HG02840 (cell line): ENCODE measurements around the gene GINS1.

Experiments used
- ATAC-seq: cut with Tn5 transposase; IDR thresholded peaks from one replicate; pipeline ENCODE4 v1.9.1; 2021; ENCODE audit warnings: mild to moderate bottlenecking, moderate library complexity, moderate number of reproducible peaks; ENCODE audit not compliant: unreplicated experiment, low FRiP score

The GINS1 gene

DNA sequence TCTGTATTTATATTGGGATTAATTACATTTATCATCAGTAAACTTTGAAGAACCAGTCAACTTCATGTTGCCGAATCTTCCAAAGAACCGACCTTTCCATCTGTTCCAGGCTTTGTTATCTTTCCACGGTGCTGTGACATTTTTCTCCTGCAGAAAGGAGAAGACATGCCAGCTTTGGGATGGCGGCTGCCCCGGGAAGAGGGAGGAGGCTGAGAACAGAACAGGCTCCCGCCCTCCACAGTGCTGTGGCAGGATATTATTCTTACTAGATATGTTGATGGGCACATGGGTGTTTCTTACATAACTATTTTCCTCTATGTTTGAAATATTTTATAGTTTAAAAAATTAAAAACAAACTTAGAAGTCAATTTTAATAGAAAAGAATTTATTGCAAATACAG is 44.9 kb downstream of the GINS1 start:
- ATAC-seq = no peak

DNA sequence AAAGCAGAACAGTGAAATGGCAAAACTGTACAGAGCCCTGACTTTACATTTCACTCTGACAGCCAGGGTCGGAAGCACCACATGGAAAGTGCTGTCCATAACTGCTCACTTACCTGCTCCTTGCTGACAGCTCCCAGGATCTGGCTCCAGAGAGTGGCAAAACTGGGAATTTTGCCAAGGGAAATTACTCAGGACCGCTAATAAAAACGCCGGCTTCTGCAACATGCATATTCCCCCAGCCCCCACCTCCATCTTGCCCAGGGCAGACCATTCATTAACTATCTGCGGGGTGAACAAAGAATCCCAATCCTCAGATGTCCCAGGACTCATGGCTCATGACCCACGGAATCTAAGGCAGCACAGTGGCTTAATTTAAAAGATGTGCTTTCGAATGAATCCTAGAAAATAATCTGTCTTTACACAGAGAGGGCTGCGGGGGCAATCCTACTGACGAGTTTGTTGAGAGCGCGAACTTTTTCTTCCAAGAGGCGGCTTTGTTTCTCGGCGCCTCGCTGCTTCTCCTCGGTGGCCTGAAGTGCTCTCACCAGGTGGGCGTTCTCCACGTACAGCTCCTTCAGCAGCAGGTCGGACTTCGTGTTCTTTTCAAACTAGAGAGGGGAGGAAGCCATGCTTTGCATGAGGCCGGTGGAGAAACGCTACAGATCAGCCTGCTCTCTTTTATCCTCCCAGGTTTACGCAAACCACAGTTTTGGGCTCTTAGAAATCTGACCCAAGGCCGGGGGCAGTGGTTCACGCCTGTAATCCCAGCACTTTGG is 45.8 kb downstream of the GINS1 start:
- no peak for ATAC-seq

DNA sequence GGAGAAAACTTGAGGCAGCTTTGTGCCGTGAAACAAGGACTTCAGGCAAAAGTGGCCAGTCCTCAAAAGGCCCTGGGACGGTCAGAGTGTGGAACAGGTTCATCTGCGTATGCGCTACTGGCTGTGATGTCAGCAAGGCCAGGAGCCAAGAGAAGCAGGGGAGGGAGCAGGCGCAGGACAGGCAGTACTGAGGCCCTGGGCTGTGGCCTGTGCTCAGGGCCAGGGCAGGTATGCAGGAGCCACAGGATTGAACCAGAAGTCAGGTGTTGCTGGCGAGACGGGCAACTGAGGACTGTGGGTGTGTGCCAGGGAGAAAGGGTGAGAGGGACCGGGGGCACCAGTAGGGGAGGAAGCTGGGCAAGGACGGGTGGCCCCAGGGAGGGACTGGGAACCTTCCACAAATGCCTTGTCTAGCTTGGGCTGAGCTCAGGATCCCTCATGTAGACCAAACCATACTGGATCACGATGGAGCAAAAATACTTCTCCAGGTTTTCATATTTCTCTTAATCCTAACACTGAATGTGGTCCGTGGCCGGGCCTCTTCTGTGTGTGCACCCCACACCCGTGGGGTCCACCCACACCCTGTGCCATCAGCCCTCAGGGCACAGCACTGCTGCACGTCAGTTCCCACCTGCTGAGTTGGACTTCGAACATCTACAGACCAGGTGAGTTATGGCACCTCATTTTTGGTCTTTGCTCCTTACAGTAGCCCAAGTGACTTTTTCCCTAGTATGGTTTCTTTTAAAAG is 46.9 kb downstream of the GINS1 start:
- no peak for ATAC-seq

DNA sequence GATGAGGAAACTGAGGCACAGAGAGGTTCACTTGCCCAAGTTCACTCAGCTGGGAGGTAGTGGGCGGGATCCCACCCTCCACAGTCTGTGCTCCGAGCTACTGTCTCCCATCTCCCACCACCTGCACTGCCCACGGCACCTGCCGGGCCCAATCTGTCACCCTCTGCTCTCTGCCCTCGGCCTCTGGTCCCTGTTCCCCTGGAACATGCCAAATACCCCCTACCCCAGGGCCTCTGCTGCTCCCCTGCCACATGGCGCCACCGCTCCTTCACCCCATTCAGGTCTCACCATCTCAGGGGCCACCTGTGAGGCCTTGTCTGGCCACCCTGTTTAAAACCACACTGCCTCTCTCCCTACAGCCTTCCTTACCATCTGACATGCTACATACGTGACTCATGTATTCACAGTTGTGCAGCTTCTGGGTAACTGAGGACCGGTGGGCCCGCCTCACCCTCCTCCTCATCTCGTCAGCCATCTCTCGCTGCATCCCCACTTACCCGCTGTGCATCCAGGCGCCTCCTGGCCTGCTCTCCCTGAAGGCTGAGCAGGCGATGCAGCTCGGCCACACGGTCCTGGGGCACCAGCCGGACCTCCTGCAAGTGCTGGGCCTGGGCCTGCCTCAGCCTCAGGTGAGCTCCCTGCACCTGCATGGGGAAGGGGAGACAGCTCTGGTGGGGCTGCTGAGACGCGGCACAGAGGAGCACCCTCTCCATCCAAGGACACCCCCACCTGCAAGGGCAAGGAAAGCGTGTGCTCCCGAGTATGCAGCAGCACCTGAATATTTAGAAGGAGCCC is 50.6 kb downstream of the GINS1 start:
- no peak for ATAC-seq

DNA sequence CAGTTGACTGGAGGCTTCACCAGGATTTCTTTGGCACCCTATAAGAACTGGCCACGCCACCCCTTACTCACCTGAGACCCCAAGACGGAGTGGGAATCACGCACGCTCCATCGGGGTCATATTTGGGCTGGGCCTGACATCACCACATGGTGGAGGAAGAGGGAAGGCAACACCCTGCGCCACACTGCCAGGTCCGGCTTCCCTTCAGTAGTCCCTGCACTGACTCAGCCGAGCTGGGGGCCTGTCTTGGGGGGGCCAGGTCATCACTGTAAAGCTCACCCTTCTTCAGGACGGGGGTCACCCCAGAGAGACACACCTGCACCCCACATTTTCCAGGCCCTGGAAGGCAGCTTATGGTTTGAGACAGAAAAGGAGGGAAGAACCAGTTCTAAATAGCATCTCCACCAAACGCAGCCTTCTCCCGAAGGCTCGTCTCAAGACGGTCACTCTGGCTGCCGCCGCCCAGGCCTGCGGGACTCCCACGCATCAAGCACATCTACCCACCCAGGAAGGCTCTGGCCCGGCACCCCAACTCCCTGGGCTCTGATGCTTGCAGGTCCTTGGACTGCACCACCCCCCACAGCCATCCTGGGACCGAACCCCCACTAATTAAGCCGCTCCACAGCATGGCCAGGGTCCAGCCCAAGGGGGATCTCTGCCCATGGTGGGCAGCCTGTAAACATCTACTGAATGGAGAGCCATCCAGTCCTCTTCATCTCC is 51.8 kb downstream of the GINS1 start:
- no peak for ATAC-seq

DNA sequence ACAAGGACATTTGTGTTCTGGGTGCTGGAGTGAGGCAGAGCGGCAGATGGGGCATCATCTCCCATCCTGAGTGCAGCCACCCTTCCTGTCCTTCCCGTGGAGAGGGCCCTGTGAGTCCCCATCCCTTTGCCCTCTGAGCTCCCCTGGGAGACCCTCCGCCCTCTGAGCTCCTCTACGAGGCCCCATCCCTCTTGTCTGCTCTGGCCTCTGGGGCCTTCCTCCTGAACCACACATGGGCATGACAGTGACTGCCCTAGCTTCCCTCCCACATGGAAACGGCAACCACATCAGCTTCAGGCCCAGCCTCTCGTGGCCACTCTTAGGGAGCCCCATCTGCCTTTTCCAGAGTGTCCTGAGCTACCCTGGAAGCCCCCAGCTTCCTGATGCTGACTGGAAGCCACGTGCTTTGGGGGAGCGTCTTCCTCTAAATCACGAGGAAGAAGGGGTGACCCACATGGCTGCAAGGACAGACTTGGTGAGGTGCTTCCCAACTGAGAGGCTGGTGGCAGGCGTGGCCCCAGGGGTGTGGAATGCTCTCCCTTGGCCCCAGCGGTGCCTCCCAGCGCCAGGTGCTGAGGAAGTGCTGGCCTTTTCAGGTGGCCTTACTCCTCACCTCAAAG is 52.6 kb downstream of the GINS1 start:
- no peak for ATAC-seq

DNA sequence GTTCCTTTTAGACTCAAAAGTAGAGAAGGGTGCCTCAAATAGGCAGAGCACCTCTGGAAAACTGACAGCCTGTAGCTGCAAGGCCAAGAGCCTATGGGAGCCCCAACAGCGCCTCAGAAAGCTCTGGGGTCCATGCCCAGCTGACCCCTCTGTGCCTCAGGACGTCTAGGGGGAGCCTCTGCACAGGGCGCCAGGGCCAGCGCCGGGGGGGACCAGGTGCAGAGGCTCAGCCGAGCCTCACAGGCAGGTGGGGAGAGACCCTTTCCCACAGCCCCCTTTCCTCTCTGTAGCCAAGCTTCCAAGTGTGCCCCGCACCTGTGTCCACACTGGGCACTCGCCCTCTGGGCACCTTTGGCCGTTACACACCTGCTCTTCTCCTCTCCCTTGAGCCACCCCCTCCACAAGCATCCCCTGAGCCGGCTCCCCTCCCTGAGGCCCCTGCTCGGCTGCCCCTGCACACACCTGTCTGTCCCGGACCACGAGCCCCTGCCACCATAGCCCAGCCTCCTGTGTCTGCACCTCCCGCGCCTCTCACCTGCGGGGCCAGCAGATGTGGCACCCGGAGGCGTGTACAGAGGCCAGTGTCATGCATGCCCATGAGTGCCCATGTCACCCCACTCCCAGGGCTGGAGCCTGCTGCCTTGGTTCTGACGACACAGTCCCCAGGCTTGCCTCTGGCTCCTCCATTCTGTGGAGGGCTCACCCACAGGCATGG is 53.2 kb downstream of the GINS1 start:
- no peak for ATAC-seq

DNA sequence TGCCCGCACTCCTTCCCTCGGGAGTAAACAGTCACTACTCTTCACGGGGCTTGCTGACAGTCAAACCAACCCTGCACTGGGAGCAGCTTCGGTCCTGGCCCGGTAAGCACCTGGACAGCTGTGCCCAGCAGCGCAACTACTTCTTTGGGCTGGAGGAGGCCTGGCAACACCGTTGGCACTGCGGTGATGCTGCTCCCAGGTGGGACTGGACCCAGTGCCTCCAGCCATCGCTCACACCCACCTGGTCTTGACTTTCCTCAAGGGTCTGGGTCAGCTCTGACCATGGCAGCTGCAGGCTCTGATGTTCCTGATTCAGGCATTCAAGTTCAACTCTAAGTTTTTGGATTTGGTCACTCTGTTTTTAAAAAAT is 53.8 kb downstream of the GINS1 start:
- ATAC-seq = no peak

DNA sequence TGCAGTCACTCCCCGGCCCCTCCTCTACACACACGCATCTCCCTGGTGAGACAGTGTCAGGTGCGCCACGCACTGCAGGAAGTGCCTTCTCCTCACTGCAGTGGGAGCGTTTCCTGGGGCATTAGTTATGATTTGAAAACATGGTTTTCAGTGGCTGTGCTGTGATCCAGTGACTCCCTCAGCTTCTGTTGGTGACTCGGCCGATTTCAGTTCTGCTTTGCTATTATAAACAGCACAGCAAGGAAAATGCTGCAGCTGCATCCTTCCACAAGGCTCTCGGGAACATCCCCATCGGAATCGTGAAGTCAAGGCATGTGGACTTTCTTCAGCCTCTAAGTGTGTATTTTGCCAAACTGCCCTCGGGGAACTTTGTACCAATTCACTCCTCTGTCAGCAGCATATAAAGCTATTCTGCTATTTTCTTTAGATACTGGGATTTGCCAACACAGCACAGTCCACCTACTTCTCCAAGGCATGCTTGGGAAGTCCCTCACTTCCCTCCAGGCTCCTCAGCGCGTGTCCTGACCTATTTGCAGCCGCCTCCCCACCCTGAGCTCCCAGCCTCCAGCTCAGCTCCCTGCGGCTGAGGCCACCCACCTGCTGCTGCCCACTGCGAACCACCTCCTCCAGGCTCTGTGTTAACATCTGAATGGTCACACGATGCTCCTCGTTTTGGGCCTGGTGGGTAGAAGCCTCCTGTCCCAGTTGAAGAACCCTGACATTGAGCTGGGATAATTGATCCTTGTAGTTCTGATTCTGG is 54.5 kb downstream of the GINS1 start:
- ATAC-seq = no peak

DNA sequence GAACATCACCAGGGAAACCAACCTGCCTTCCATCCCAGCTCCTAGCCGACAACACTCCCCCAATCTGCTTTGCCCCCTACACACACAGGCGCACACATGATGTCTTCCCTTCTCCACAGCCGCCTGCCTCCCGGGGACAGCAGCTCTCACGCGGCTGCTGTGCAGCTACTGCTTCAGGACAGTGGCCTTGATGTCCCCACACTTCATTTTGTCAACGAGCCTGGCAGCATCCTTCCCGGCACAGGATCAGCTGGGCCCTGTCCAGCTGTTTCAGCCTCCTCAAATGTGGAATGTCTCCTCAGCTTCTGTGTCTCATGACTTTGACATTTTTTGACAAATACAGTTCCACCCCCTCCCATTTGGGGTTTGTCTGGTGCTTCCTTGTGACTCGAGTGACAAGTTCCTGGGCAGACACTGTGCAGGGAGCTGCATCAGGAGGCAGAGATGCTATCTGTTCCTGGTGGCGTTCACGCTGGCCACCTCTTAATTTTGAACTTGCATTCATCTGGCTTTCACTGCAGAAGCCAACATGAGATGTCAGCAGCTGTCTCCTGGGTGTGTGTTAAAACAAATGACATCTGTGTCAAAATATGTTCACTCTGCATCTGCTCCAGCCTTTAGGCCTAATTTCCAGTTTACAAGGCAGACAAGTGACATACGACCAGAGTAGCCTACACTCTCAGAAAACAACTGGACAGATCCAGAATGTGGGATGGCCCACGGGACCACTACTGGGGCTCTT is 57.2 kb downstream of the GINS1 start:
- no peak for ATAC-seq

DNA sequence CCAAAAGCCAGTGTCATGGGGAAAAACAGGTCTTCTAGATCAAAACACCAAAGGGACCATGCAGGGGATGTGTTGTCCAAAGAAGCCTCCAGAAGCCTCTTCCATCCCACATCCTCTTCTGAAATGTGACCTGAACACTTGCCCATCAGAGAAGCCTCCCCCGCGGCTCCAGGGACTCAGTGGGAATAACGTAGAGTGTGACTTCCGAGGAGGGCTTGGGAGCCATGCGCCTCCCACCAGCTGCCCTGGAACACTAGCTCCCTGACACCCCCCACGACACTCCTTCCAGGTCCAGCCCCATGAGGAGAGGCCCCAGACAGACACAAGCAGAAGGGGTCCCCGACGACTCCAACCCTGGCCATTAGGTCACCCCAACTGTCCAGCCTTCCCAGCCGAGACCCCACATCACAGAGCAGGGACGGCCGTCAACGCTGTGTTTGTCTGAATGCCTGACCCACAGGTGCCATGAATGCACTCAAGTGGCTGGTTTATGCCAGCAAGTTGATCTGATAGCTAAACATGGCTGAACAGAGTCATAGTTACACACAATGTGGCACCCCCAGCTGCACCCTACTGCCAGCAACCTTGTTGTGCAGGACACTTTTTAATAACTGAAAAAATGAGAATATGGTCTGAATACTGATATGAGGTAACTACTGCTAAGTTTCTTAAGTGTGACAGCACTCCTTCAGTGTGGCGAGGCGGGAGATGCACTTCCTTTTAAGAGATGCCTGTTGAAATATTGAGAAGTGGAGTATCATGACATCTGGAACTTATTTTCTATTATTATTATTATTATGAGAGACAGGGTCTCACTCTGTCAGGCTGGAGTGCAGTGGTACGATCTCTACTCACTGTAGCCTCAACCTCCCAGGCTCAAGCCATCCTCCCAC is 58.0 kb downstream of the GINS1 start:
- no peak for ATAC-seq

DNA sequence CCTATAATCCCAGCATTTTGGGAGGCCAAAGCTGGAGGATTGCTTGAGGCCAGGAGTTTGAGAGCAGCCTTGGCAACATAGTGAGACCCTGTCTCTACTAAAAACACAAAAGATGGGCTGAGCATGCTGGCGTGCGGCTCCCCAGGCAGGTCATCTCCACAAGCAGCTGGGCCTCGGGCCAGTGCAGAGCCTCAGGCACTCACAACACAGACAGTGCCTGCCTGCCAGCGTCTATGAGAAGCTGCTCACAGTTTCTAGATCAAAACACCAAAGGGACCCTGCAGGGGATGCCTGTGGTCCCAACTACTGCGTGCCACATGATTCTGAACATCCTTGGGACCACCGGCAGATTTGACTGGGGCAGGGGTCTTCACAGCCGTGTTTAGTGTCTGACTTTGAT is 59.4 kb downstream of the GINS1 start:
- no peak for ATAC-seq

DNA sequence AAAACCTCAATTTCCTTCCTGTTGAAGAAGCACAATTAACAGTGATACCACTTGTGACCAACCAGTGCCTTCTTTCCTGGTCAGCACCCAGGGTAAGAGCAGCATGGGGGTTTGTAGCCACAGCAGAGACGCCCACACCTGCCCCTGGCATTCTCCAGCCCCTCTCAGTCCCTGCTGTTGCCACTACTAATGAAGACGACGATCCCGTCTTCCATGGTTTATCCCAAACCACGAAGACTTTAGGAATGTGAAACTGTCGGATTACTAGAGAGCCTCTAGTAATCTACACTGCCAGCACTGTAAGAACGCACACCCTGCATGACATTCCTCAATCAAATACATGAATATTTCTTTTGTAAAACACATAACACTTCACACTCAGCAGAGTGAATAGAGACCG is 60.0 kb downstream of the GINS1 start:
- ATAC-seq = no peak

DNA sequence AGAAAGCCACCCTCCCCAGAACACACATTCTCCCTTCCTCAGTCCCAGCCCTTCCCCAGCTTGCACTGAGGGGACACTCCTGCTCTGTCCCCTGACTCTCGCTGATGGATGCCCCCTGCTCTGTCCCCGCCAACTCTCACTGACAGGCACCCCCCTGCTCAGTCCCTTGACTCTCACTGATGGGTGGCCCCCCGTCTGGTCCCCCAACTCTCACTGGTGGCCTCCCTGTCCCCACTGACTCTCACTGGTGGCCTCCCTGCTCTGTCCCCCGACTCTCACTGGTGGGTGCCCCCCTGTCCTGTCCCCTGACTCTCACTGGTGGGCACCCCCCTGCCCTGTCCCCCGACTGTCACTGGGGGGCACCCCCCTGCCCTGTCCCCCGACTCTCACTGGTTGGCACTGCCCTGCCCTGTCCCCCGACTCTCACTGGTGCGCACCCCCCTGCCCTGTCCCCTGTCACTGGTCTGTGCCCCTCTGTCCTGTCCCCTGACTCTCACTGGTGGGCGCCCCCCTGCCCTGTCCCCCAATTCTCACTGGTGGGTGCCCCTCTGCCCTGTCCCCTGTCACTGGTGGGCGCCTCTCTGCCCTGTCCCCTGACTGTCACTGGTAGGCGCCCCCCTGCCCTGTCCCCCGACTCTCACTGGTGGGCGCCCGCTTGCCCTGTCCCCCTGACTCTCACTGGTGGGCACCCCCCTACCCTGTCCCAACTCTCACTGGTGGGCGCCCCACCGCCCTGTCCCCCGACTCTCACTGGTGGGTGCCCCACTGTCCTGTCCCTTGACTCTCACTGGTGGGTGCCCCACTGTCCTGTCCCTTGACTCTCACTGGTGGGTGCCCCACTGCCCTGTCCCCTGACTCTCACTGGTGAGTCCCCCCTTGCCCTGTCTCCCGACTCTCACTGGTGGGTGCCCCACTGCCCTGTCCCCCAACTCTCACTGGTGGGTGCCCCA is 60.9 kb downstream of the GINS1 start:
- no peak for ATAC-seq

DNA sequence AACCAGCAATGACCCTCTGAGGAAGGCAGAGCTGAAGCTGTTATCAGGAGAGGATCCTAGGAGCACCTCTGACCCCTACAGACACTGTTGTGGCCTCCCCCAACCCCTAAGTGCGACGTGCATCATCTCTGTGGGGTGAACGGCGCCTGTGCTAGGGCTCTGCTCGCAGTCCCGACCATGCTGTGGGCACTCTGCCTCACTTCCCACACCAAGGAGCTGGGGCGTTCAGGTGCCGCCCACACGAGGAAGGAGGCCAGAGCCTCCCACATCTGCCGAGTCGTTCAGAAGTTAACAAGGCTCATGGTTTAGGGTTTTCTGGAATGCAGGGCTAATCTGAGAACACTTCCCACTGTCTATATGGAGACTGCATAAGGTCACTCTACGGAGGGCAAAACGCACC is 62.1 kb downstream of the GINS1 start:
- ATAC-seq = no peak

DNA sequence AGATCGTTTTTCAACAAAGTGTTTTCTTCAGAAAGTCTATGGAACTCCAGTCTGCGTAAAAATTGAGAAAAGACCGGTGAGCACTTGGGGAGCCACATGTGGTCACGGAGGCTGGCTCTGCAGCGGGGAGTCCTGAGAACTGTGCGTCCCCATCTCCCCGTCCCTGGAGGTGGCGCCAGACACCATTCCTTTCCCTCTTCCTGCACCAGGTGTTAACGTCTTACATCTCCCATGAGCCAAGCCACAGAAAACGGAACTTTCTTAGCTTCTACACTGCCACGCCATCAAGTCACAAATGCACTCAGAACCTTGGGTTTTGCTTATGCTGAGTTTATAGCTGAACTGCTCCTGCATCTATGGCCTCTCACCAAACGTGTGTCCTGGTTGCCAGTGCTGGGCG is 62.6 kb downstream of the GINS1 start:
- ATAC-seq = no peak
